Gastroesophageal sphincter (tissue), 3 donors: Measurements from ENCODE around the gene PCK2.
"Not testable (repeated sequence)": the region's sequence is repeated elsewhere in the genome, so short reads cannot be mapped to it uniquely, and the experiment has no call there.

Source experiments
- EP300 ChIP-seq: sonication (generic); formaldehyde crosslinking; IDR thresholded peaks from one replicate; pipeline ENCODE4 v1.6.1; 2017; ENCODE audit warnings: antibody characterized with exemption, mild to moderate bottlenecking
- POLR2A ChIP-seq, 2 donors: fragments of 450-650 bp; IDR thresholded peaks; one replicate each; pipeline ENCODE4 v1.6.1; 2017; ENCODE audit warnings: antibody characterized with exemption in 2 of 2, mild to moderate bottlenecking in 2 of 2, moderate library complexity in 1 of 2
- TF ChIP-seq, protein P1 (sequence below), 4 experiments: fragments of 200-600 bp in 2 of 4; fragments of 450-650 bp in 2 of 4; sonication (generic) in 1 of 4; IDR thresholded peaks; one replicate each; pipeline ENCODE4 v1.5.1; 2017 to 2019; ENCODE audit warnings: antibody characterized with exemption in 4 of 4, mild to moderate bottlenecking in 2 of 4, moderate library complexity in 2 of 4

DNA sequence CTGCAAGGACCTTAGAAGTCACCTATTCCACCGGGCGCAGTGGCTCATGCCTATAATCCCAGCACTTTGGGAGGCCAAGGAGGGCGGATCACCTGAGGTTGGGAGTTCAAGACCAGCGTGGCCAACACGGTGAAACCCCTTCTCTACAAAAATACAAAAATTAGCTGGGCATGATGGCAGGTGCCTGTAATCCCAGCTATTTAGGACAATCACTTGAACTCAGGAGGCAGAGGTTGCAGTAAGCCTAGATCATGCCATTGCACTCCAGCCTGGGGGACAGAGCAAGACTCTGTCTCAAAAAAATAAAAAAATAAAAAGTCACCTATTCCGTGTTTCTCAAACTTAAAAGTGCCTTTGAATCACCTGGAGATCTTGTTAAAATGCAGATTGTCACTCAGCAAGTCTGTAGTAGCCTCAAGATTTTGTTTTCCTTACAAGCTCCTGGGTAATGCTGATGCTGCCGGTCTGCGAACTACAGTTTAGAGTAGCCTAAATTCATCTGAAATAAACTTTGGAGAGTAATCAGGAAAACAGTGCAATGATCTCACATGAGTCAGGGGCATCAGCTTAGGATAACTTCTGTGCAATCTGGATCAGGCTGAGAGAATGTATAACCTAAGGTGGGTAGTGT is 11.6 kb downstream of the PCK2 start:
- TF ChIP-seq, protein P1, sequence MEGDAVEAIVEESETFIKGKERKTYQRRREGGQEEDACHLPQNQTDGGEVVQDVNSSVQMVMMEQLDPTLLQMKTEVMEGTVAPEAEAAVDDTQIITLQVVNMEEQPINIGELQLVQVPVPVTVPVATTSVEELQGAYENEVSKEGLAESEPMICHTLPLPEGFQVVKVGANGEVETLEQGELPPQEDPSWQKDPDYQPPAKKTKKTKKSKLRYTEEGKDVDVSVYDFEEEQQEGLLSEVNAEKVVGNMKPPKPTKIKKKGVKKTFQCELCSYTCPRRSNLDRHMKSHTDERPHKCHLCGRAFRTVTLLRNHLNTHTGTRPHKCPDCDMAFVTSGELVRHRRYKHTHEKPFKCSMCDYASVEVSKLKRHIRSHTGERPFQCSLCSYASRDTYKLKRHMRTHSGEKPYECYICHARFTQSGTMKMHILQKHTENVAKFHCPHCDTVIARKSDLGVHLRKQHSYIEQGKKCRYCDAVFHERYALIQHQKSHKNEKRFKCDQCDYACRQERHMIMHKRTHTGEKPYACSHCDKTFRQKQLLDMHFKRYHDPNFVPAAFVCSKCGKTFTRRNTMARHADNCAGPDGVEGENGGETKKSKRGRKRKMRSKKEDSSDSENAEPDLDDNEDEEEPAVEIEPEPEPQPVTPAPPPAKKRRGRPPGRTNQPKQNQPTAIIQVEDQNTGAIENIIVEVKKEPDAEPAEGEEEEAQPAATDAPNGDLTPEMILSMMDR (IDR thresholded peaks at IDR 0.05): not testable (repeated sequence)
- TF ChIP-seq EP300; POLR2A (IDR thresholded peaks at IDR 0.05): not testable (repeated sequence)
